ENCODE results near the gene COPG1.

The COPG1 gene

GRCh38 chr3:129304962-129305222 is 55.5 kb downstream of the COPG1 start:
- in situ Hi-C loops (cut with MboI; ENCODE audit: low sequenced_read_pairs, unreplicated experiment) = no loop called here
- no peak for TF ChIP-seq CTCF (IDR thresholded peaks at IDR 0.05; ENCODE audit: borderline replicate concordance, control extremely low read depth, extremely low read depth, insufficient read depth, missing control alignments)

GRCh38 chr3:129305592-129306091 is 56.2 kb downstream of the COPG1 start:
- peak; percentile 77 for DNase-seq (ENCODE audit: low spot score)
- in situ Hi-C loops (cut with MboI; ENCODE audit: low sequenced_read_pairs, unreplicated experiment) = no loop called here
- TF ChIP-seq CTCF (IDR thresholded peaks at IDR 0.05; ENCODE audit: borderline replicate concordance, control extremely low read depth, extremely low read depth, insufficient read depth, missing control alignments) = no peak

More at GRCh38 chr3:129304962-129305222, 55.5 kb downstream of the COPG1 start:
- no peak for DNase-seq (ENCODE audit: low spot score)

- DNase-seq (ENCODE audit: low spot score) = no peak
- in situ Hi-C loops (cut with MboI; ENCODE audit: low sequenced_read_pairs, unreplicated experiment) = no loop called here
- no peak for TF ChIP-seq CTCF (IDR thresholded peaks at IDR 0.05; ENCODE audit: borderline replicate concordance, control extremely low read depth, extremely low read depth, insufficient read depth, missing control alignments)
Measured at GRCh38 chr3:129308636-129309035, 59.2 kb downstream of the COPG1 start.

- DNase-seq (ENCODE audit: low spot score) = peak; percentile 63
- no peak for TF ChIP-seq CTCF (IDR thresholded peaks at IDR 0.05; ENCODE audit: borderline replicate concordance, control extremely low read depth, extremely low read depth, insufficient read depth, missing control alignments)
- in situ Hi-C loops (cut with MboI; ENCODE audit: low sequenced_read_pairs, unreplicated experiment) = no loop called here
Measured at GRCh38 chr3:129310111-129311011, 61.0 kb downstream of the COPG1 start.

- TF ChIP-seq CTCF (IDR thresholded peaks at IDR 0.05; ENCODE audit: borderline replicate concordance, control extremely low read depth, extremely low read depth, insufficient read depth, missing control alignments) = no peak
- in situ Hi-C loops (cut with MboI; ENCODE audit: low sequenced_read_pairs, unreplicated experiment) = no loop called here
- DNase-seq (ENCODE audit: low spot score) = no peak
Measured at GRCh38 chr3:129311054-129311902, 61.9 kb downstream of the COPG1 start.

- DNase-seq (ENCODE audit: low spot score) = no peak
- TF ChIP-seq CTCF (IDR thresholded peaks at IDR 0.05; ENCODE audit: borderline replicate concordance, control extremely low read depth, extremely low read depth, insufficient read depth, missing control alignments) = no peak
- in situ Hi-C loops (cut with MboI; ENCODE audit: low sequenced_read_pairs, unreplicated experiment) = no loop called here
Measured at GRCh38 chr3:129312021-129312639, 62.7 kb downstream of the COPG1 start.

All from GM13976 (cell line).